KBM-7 (cell line): ENCODE results near the gene MRPL44.

Source experiments
- DNase-seq: peaks from one replicate; pipeline ENCODE4 v3.0.0-alpha.2; 2015
- in situ Hi-C: fragments of 300-500 bp; cut with MboI; formaldehyde crosslinking; loops from 2 replicates; pipeline ENCODE4 v1.14.3; 2020; ENCODE audit warnings: low sequenced_read_pairs, low pct_unique_long_range_greater_than_20kb, mixed read lengths

The MRPL44 gene

DNA sequence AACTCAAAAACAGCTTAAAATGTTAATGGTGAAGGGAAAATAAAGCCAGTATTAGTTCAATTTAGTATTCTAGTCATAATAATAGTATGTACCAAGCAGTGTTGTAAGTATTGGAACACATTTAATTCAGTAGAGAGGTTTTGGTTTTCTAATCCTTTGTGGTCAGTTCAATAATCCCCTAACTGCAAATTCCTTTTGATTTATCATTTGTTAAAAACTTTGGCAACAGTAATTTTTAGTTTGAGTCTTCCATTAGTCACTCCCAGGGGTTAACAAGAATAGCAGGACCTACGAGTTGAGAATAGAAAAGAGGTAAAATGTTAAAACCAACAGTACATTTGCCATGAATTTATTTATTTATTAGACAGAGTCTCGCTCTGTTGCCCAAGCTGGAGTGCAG lies 10.7 kb downstream of the MRPL44 start:
- in situ Hi-C loops: no loop called here

GRCh38 chr2:223969315-223969714 lies 12.1 kb downstream of the MRPL44 start:
- in situ Hi-C loops: no loop called here
- no peak for DNase-seq

More for the DNA sequence above, 10.7 kb downstream of the MRPL44 start:
- no peak for DNase-seq

GRCh38 chr2:223969856-223970255 lies 12.6 kb downstream of the MRPL44 start:
- peak; percentile 11 for DNase-seq
- in situ Hi-C loops: no loop called here

DNA sequence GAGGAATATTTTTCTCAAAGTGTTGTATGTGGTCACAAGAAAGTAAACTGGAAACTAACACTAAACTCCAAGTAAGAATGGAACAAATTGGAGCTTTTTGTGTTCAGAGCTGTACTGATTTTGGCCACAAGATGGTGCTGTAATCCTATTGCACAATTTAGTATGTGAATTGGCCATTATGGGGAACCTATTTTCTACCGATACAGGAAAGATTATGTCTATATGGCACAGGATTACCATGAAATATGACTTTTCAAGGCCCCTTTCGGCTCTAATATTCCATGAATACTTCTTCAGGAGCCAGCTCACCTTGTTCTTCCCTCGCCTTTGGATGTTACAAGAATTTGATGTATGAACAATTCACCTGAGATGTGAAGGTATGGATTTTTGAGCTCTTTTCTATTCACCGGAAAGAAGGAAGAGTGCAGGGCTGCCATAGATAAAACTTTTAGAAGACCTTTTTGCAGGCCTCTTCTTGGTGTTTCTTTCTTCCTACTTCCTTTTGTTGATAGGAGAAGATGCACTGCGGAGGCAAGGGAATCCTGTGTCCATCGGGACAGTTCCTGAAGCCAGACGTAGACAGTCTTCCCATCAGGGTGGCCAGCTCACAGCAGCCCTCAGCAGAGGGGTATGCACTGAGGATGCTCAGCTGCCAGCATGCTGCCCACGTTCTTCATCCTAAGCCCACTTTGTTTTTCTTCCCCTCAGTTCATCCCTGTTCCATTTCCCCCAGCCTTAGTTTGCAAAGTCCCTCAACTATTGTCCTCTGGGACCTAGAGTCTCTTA lies 13.3 kb downstream of the MRPL44 start:
- DNase-seq: peak; percentile 73
- in situ Hi-C loops: no loop called here

DNA sequence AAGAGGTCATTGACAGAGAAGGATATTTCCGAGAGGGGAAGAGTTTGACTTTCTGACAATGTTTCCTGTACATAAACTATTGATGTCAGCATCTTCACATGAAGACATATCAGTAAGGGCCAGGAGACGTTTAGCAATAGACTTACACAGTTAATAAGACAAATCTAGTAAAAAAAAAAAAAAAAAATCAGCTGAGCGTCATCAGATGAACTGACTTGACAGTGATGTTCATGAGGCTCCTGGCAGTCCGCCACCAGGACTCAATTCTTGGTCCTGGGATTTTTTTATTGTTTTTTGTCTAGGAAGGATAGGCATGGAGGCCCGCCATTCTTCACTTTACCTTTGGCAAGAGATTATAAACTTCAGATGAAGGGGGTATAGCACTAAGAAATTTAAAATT lies 14.5 kb downstream of the MRPL44 start:
- DNase-seq: no peak
- in situ Hi-C loops: no loop called here

GRCh38 chr2:223972656-223973102 lies 15.4 kb downstream of the MRPL44 start:
- no peak for DNase-seq
- in situ Hi-C loops: no loop called here

DNA sequence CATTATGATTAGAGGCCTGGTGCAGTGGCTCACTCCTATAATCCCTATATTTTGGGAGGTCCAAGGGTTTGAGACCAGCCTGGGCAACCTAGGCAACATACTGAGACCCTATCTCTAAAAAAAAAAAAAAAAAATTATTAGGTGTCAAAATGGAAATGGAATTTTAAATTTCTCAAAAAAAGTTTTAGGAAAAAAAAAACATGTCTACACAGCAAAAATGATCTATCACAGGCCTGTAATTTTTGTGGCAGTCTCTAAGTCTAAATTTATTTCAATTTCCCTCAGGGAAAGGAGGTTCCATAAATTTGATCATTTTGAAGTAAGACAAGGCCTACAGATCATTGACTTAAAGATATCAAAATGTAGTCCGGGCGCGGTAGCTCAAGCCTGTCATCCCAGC lies 16.3 kb downstream of the MRPL44 start:
- no peak for DNase-seq
- in situ Hi-C loops: no loop called here

DNA sequence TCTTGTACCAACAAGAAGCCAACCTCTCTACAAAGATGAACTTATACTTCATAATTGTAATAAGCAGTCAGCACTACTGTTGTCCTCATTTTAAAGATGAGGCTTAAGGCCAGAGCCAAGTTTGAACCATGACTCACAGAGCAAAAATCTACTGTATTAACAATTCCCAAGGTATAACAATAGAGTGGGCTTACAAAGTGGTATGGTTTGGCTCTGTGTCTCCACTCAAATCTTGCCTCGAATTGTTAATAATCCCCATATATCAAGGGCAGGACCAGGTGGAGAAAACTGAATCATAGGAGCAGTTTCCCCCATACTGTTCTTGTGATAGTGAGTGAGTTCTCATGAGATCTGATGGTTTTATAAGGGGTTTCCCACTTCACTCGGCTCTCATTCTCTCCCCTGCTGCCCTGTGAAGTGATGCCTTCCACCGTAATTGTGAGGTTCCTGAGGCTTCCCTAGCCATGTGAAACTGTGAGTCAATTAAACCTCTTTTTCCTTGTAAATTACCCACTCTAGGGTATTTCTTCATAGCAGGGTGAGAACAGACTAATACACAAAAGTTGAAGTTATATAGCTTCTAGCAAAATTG lies 19.5 kb downstream of the MRPL44 start:
- DNase-seq: no peak
- in situ Hi-C loops: loop anchor here (25.0 kb wide), 1 partner anchor 286 kb away; no protein-coding TSS in a partner anchor

DNA sequence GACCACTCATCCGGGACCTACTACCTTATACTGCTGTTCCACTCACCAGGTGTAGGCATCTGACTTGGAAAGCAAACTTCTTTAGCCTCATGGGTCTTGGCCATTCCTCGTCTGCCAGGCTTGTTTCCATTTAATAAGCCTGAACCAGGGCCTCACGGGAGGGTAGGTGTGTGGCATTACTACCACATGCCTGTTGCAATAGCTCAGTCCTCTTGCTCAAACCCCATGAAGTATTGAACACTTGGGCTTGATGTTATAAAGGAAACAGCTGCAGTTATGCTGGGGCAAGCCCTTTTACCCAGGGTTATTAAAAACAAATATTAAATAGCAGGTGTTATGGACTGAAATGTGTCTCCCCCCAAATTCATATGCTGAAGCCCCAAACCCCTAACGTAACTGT lies 21.2 kb downstream of the MRPL44 start:
- in situ Hi-C loops: loop anchor here (25.0 kb wide), 1 partner anchor 284 kb away; no protein-coding TSS in a partner anchor
- DNase-seq: no peak

- in situ Hi-C loops: loop anchor here (25.0 kb wide), 1 partner anchor 282 kb away; no protein-coding TSS in a partner anchor
- no peak for DNase-seq
These were observed 22.6 kb downstream of the MRPL44 start for GRCh38 chr2:223979730-223980396.

GRCh38 chr2:223980397-223980735 lies 23.1 kb downstream of the MRPL44 start:
- in situ Hi-C loops: loop anchor here (25.0 kb wide), 1 partner anchor 282 kb away; no protein-coding TSS in a partner anchor
- no peak for DNase-seq

DNA sequence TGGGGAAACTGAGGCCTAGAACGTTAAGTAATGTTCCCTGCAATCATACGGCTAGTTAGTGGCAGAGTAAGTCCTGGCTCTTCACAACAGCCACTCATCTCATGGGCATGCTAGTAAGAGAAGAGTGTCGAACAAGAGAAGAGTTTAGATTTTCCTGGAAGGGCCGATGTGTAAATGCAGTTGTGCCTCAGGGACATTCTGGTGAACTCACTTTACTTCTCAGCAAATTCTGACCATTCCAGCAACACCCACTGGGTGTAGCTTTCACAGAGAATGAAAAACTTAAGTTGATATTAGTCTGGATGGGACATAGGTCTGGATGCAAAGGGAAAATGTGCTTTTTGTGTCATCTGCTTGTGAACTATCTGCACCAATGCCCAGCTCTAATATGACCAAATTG lies 23.5 kb downstream of the MRPL44 start:
- in situ Hi-C loops: loop anchor here (25.0 kb wide), 1 partner anchor 281 kb away; no protein-coding TSS in a partner anchor
- no peak for DNase-seq

GRCh38 chr2:223981241-223981640 lies 24.0 kb downstream of the MRPL44 start:
- no peak for DNase-seq
- in situ Hi-C loops: loop anchor here (25.0 kb wide), 1 partner anchor 281 kb away; no protein-coding TSS in a partner anchor

DNA sequence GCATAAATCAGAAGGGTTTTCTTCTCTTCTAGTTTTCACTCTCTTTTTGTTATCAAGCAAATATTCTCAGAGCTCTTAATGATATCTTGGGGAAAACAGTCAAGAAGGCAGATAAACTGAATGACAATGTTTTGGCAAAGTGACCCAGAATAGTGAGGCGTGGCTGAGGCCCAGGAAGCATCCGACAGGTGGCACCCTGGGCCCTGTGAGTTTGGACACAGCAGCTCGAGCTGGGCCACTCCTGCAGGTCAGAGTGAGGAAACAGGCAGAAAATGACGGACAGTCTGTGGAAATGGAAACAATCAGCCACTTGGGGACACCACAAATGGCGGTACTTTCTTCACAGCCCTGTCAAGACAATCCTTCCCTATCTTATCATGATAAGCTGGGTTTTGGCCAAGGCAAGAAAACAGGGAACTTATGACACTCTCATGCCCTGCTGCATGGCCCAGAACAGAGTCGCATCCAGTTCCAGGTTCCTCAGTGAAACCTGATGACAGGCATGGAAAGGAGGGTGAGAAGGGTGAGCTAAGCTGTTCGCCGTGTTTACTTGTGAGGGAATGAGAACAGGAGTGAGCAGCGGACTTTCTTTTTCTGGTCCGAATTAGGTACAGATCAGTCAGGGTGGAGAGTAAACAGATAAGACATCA lies 32.1 kb downstream of the MRPL44 start:
- DNase-seq: no peak
- in situ Hi-C loops: loop anchor here (25.0 kb wide), 1 partner anchor 273 kb away; no protein-coding TSS in a partner anchor

DNA sequence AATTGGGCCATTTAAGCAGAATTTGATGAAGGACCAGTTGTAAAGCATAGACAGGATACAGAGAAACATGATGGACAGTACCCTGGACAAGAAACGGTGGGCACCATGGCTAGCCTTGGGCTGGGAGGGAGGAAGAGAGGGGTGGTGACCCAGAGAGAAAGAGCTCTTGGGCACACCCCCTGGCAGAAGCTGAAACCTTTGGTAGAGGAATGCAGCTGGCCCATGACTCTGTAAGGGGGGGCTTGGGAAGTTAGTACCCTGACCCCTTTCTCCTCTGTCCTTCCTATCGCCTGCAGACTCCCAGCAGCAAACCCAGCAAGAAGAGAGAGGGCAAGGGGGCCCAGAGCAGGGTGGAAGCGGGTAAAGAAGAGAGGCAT lies 32.6 kb downstream of the MRPL44 start:
- in situ Hi-C loops: loop anchor here (25.0 kb wide), 1 partner anchor 272 kb away; no protein-coding TSS in a partner anchor
- no peak for DNase-seq

- no peak for DNase-seq
- in situ Hi-C loops: loop anchor here (25.0 kb wide), 1 partner anchor 271 kb away; no protein-coding TSS in a partner anchor
These were observed 34.3 kb downstream of the MRPL44 start for GRCh38 chr2:223991611-223992010.

DNA sequence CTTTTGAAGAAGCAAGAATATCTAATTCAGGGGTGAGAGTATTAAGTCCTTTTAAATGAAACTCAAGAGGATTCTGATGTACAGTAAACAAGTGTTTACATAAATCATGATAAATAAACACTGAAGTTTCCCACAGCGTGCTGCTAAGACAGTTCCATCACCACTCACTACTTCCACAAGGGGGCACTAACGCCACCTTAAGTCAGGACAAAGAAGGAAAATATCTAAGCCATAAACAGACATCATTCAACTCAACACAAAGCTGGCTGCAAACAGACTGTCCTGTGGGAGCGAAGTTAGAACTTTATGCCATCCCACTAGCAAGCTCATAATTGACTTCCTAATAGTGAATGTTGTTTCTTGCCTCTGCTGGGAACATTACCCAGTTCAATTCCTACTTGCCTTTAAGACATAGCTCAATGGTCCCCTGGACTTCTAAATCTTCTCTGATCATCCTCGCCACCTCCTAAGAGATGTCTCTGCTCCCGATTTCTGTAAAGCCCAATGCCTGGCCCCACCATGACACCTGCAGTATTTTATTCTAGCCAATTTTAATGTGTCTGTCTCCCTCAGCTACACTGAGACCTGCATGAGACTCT lies 36.5 kb downstream of the MRPL44 start:
- in situ Hi-C loops: loop anchor here (25.0 kb wide), 1 partner anchor 269 kb away; no protein-coding TSS in a partner anchor

GRCh38 chr2:223994562-223995162 lies 37.4 kb downstream of the MRPL44 start:
- no peak for DNase-seq
- in situ Hi-C loops: loop anchor here (25.0 kb wide), 1 partner anchor 268 kb away; no protein-coding TSS in a partner anchor

More for the DNA sequence above, 36.5 kb downstream of the MRPL44 start:
- DNase-seq: peak; percentile 77
